KMS-11 (cell line): Measurements from ENCODE around the gene FIGLA.

Source experiments
- H2AFZ ChIP-seq: fragments of 200-600 bp; sonication (generic); 2 replicates; pipeline ENCODE4 v1.6.1; 2016; ENCODE audit warnings: antibody characterized with exemption, mixed run types, low read depth
- H3K27ac ChIP-seq: fragments of 200-600 bp; sonication (generic); 2 replicates; pipeline ENCODE4 v1.6.1; 2016; ENCODE audit warnings: mild to moderate bottlenecking, mixed run types
- H3K27me3 ChIP-seq: fragments of 200-600 bp; sonication (generic); 2 replicates; pipeline ENCODE4 v1.6.1; 2017; ENCODE audit warnings: mild to moderate bottlenecking, low read depth, mixed run types, moderate library complexity; ENCODE audit not compliant: insufficient read depth
- H3K36me3 ChIP-seq: fragments of 200-600 bp; sonication (generic); 2 replicates; pipeline ENCODE4 v1.6.1; 2017; ENCODE audit warnings: mild to moderate bottlenecking, mixed run types; ENCODE audit not compliant: insufficient read depth
- H3K4me1 ChIP-seq: fragments of 200-600 bp; sonication (generic); 2 replicates; pipeline ENCODE4 v1.6.1; 2016; ENCODE audit warnings: mild to moderate bottlenecking, low read depth, mixed run types; ENCODE audit not compliant: poor library complexity, severe bottlenecking
- H3K4me2 ChIP-seq: fragments of 200-600 bp; sonication (generic); 2 replicates; pipeline ENCODE4 v1.7.0; 2016; ENCODE audit warnings: mild to moderate bottlenecking, mixed run types
- H3K4me3 ChIP-seq: fragments of 200-600 bp; sonication (generic); IDR thresholded peaks from 2 replicates; pipeline ENCODE4 v1.6.1; 2017; ENCODE audit warnings: low read depth, low read length, mixed read lengths; ENCODE audit not compliant: insufficient read depth
- H3K79me2 ChIP-seq: fragments of 200-600 bp; sonication (generic); 2 replicates; pipeline ENCODE4 v1.6.1; 2016; ENCODE audit warnings: low read depth, mixed run types; ENCODE audit not compliant: insufficient read depth
- H3K9ac ChIP-seq: fragments of 200-600 bp; sonication (generic); 2 replicates; pipeline ENCODE4 v1.6.1; 2016; ENCODE audit warnings: mild to moderate bottlenecking, mixed run types
- H4K20me1 ChIP-seq: fragments of 200-600 bp; sonication (generic); 2 replicates; pipeline ENCODE4 v1.6.1; 2016; ENCODE audit warnings: mild to moderate bottlenecking, mixed run types; ENCODE audit not compliant: insufficient read depth
- TF ChIP-seq, protein P1 (sequence below): fragments of 200-600 bp; sonication (generic); conservative IDR thresholded peaks from 2 replicates; pipeline ENCODE4 v1.6.1; 2017; ENCODE audit warnings: low read depth, mild to moderate bottlenecking, antibody characterized with exemption, low read length, moderate library complexity, mixed read lengths

FIGLA gene

DNA sequence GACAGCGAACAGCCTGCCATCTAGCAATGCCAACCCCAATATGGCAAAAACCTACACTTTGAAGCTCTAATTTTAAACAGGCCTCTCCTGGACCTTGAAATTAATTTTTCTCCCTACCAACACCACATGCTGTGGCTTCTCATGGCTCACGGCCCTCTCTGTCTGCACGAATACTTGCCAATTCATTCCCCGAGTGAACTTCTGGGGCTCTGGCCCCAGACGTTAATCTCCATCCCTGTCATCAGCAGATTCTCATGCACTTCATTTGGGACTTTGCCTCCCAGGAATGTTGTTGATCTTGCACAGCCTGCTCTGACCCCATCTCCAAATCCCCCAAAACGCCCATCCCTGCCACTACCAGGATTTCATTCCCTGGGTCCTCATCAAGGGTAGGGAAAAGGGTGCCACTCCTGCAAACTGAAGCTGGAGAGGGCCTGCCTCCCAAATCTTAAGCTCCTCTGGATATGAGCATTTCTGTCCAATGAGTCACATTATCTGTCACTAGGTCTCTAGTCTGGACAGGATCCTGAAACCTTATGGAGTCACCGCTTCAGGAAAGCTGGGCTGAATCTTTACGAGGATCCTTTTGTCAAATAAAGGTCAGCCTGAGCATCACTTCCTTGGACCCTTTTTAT lies 10.4 kb downstream of the FIGLA start:
- Histone ChIP-seq H3K79me2 (no peaks in the 10 kb centered on the region), H3K27ac (no peak overlapping the region), H3K36me3 (no peaks in the 10 kb centered on the region), H2AFZ (no peak overlapping the region), H3K4me1 (peaks cover 7% of the 10 kb centered on the region), H3K27me3 (no peaks in the 10 kb centered on the region; the same call in 1 of the 2 replicates), H3K9ac (no peak overlapping the region), H3K4me3 (no peak overlapping the region), H4K20me1 (no peaks in the 10 kb centered on the region), H3K4me2 (no peak overlapping the region)
- TF ChIP-seq, protein P1, sequence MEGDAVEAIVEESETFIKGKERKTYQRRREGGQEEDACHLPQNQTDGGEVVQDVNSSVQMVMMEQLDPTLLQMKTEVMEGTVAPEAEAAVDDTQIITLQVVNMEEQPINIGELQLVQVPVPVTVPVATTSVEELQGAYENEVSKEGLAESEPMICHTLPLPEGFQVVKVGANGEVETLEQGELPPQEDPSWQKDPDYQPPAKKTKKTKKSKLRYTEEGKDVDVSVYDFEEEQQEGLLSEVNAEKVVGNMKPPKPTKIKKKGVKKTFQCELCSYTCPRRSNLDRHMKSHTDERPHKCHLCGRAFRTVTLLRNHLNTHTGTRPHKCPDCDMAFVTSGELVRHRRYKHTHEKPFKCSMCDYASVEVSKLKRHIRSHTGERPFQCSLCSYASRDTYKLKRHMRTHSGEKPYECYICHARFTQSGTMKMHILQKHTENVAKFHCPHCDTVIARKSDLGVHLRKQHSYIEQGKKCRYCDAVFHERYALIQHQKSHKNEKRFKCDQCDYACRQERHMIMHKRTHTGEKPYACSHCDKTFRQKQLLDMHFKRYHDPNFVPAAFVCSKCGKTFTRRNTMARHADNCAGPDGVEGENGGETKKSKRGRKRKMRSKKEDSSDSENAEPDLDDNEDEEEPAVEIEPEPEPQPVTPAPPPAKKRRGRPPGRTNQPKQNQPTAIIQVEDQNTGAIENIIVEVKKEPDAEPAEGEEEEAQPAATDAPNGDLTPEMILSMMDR: no peak

DNA sequence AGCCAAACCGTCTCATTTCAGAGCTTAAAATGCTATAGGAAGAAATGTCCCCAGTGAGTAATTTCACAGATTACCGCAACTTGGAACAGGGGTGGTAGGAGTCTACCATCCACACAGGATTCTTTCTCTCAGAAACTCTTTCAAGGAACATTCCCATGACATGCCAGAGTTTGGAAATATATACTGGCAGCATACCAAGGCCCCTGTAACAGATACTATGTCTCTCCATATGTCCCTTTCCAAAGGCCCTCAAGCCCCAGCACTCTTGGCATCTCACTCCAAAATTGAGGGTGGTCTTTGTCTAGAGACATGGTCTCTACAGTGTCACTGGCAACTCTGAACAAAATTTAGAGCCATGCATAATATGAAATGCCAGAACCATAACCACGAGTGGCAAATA lies 11.0 kb downstream of the FIGLA start:
- TF ChIP-seq, protein P1: no peak
- no peaks in the 10 kb centered on the region; the same call in 1 of the 2 replicates for H3K27me3 ChIP-seq
- H4K20me1 ChIP-seq: no peaks in the 10 kb centered on the region
- H3K4me2 ChIP-seq: no peak overlapping the region
- no peaks in the 10 kb centered on the region for H3K36me3 ChIP-seq
- H3K4me1 ChIP-seq: peaks cover 2% of the 10 kb centered on the region
- H3K9ac ChIP-seq: no peak overlapping the region
- no peak overlapping the region for H3K4me3 ChIP-seq
- H3K27ac ChIP-seq: no peak overlapping the region
- no peak overlapping the region for H2AFZ ChIP-seq
- no peaks in the 10 kb centered on the region for H3K79me2 ChIP-seq

DNA sequence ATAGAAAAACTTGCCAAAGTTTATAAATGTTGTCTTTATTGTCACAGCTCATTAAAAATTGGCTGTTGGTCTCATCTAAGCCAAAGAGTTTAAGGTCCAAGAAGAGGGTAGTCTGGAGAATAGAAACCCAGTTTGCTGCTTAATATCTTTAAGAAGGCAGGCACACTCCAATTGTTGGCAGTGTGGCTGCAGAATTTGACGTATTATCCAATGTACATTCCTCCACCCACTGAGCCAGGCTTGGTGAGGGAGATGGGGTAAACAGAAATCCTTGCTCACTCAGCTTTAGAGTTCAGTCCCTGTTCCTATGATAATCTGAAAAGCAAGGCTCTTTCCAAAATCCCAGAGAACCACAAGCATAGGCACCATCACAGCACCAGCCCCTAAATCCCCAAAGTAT lies 11.8 kb downstream of the FIGLA start:
- TF ChIP-seq, protein P1: no peak
- Histone ChIP-seq H3K79me2 (no peaks in the 10 kb centered on the region), H3K9ac (no peak overlapping the region), H3K4me1 (peaks cover 7% of the 10 kb centered on the region), H4K20me1 (no peaks in the 10 kb centered on the region), H3K4me3 (no peak overlapping the region), H2AFZ (no peak overlapping the region), H3K4me2 (no peak overlapping the region), H3K36me3 (no peaks in the 10 kb centered on the region), H3K27me3 (peaks cover 8% of the 10 kb centered on the region; the same call in 1 of the 2 replicates), H3K27ac (no peak overlapping the region)

DNA sequence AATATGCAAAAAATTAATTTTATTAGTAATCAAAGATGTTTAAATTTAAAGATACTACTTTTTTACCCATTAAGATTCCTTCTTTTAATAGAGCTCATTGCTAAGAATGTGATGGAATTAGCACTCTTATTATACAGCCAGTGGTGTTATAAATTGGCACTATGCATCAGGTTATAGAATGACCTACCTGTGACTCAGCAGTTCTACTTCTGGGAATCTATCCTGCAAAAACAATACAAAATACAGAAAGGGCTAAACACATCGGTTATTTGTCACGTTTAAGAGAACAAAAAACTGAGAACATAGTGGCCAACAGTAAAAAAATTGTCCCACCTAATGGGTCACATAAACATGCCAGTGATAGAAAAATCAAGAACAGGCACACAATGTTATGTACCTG lies 13.0 kb downstream of the FIGLA start:
- H3K79me2 ChIP-seq: no peaks in the 10 kb centered on the region
- no peak overlapping the region for H3K27ac ChIP-seq
- no peak overlapping the region for H3K9ac ChIP-seq
- H3K4me3 ChIP-seq: no peak overlapping the region
- H4K20me1 ChIP-seq: no peaks in the 10 kb centered on the region
- TF ChIP-seq, protein P1: no peak
- no peak overlapping the region for H3K4me2 ChIP-seq
- H3K36me3 ChIP-seq: no peaks in the 10 kb centered on the region
- H2AFZ ChIP-seq: no peak overlapping the region
- peaks cover 9% of the 10 kb centered on the region; the same call in 1 of the 2 replicates for H3K27me3 ChIP-seq
- H3K4me1 ChIP-seq: peaks cover 19% of the 10 kb centered on the region
